ENCODE results near the gene BAHCC1.
A peak's percentile ranks its signal among the peaks of the same experiment; 100 is the strongest.

BAHCC1 gene

DNA sequence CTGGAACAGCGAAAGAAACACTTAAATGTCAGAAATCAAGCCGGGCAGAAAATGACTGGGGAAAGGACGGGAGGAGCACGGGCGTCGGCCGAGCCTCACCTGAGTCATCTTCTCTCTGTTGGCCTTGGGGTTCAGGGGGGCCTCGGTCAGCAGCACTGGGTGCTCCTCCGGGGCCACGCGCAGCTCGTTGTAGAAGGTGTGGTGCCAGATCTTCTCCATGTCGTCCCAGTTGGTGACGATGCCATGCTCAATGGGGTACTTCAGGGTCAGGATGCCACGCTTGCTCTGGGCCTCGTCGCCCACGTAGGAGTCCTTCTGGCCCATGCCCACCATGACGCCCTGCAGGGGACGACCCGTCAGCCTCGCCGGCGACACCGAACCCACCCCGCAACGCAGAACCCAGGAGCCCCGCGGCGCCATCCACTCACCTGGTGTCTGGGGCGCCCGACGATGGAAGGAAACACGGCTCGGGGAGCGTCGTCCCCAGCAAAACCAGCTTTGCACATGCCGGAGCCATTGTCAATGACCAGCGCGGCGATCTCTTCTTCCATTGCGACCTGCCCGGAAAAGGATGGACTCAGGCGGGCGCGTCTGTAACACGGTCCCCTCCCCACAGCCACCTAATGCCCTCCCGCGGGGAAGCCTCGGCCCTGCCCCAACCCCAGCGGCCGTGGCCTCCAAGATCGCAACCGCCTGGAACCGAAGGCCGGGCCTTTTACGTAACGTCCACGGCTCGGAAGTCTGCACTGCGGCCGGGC lies 116.7 kb downstream of the BAHCC1 start:
- DNase-seq (ENCODE audit: low spot score) = no peak
- peak; percentile 53 for FAIRE-seq

DNA sequence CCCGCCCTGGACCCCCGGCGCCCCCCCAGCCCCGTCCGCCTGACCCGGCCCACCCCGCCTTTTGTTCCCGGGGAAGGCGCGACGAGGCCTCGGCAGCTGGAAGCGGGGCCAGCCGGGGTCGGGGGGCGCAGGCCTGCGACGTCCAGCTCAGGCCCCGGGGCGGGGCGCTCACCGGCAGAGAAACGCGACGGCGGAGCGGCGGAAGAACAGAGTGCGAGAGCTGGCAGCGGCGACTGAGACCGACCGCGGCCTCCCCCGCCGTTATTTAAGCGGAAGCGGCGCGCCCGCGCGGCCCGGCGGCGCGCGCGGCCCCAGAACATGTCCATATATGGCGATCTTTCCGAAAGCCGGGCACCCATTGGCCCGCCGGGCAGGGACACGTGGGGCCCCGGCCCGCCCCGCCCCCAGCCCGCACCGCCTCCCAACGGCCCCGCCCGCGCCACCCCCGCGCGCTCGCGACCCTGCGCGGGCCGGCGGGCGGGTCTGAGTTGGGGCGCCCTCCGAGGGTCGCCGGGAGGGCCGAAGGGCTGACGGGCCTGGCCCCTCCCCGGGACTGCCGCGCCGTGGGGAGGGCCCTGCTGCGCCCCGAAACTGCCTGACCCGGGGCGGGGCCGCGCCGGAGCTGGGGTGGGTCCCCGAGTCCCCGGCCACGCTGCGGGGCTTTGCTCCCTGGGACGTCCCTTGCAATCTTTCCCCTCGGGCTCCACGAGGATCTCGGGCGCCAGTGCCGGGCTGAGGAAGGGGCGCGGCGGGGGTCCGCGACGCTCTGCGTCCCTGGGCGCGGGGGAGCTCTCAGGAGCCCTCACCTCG lies 117.5 kb downstream of the BAHCC1 start, which contains the start of gene ACTG1:
Gene ACTG1, minus strand, starts transcription at position 238 of the 810 bp plus-strand sequence. CDS start 445 bp downstream, outside the sequence.
- FAIRE-seq = no peak

DNA sequence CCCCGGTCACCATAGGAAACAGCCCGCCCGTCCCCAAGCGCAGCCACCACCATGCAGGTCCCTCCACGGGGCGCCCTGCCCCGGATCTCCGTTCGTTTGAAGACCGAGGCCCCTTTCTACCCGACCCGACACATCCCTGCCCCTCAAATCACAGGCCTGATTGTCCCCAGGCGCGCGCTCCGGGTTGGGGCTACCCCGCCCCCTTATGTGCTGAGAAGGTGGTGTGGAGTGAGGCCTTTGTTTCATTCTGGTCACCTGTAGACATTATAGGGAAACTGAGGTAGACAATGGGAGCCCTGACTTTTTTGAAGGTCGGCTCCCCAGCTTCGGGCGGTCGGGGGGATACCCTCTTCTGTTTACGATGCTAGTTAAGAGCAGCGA lies 118.1 kb downstream of the BAHCC1 start:
- FAIRE-seq (no peak), DNase-seq (ENCODE audit: low spot score) (peak; percentile 59)

More for the DNA sequence above, 117.5 kb downstream of the BAHCC1 start, which contains the start of gene ACTG1:
- DNase-seq (ENCODE audit: low spot score) = peak; percentile 99

DNA sequence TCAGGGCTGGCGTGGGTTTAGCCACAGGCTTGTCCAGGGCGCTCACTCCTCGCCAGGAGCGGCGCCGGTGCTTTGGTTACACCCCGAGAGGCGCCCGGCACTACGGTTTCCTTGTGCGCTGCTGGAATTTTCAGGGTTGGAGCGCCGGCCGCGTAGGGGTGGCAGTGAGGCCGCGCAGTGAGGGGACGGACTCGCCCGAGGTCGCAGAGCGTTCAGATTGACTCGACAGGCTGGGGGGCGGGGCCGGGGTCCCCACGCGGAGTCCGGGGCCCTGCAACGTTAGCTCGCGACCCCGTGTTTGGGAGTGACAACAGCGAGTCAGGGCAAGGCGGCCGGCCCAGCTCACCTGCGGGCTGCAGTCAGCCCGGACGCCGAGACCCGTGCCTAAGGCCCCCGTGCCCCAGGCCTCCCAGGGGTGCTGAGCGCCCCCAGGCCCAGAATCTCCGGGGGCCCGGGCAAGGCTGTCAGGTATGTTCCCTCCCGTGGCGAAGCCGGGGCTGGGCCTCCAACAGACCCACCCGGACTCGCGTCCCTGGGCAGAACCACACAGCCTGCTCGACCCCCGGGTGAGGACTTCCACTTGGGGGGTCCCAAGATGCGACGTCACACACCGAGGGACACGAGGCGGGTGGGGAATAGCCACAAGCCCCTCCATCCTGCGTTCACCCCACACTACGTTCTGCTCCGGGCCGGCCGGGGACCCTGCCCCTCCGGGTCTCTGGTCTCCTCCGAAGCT lies 118.7 kb downstream of the BAHCC1 start:
- FAIRE-seq (no peak), DNase-seq (ENCODE audit: low spot score) (peak; percentile 66)

DNA sequence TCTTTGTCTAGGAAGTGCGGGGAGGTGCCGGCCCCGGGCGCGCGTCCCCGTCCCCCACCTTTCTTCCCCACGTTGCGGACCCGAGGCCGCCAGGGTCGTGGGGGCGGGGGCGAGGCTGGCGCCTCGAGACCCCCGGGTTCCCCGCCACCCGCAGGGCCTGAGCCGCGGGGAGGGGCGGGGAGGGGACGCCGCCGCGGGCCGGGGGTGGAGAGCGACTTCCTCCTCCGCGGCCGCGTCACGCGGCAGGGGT lies 119.2 kb downstream of the BAHCC1 start:
- DNase-seq (ENCODE audit: low spot score) = no peak

DNA sequence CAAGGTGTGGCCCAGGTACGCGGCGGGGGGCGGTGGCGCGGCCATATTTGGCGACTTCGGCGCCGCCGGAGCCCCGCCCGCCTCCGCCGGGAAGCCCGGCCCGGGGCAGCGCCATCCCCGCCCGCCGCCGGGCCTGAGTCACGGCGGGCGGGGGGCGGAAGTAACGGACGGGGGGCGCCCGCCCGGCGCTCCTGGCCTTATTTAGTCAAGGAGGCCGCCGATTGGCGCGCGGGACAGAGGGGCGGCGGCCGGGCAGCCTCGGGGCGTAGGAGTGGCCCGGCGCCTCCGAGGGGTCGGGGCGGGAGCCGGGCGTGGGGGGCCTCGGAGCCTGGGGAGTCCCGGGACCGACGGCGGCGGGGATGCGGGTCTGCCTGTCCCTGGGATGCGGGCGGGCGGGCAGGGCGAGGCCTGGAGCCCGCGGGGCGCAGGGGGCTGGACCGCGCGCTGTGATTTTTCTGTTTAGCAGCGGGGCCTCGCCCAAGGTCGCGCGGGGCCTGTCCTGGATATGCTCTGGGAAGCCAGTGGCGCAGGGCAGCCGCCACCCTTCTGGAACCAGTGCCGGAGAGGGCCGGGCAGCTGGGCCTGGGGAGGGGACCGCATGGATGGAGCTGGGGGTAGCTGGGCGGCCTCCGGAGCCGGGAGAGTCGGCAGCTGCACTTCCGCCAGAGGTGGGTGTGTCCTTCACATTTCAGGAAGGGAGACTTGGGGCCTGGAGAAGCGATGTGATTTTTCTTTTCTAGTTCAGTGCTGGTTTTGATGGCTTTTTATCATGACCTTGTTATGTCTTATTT lies 119.7 kb downstream of the BAHCC1 start:
- DNase-seq (ENCODE audit: low spot score) (peak; percentile 73), FAIRE-seq (no peak)

More for the DNA sequence above, 119.2 kb downstream of the BAHCC1 start:
- peak; percentile 55 for FAIRE-seq

DNA sequence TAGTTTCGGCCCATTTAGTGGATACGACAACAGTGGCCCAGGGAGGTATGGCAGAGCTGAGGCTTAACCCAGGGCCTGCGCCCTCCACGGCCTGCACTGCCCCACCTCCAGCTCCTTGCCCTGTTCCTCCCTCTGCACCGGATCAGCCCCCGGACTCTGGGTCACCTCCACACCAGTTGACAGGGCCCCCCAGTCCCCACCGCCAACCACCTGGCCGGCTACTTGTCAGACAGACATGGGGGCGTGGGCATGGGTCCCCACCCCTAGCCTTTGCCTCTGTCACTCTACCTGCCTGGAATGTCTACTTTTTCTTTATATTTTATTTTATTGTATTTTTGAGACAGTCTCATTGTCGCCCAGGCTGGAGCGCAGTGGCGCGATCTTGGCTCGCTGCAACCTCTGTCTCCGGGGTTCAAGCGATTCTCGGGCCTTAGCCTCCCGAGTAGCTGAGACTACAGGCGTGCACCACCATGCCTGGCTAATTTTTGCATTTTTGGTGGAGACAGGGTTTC lies 120.3 kb downstream of the BAHCC1 start:
- FAIRE-seq (no peak), DNase-seq (ENCODE audit: low spot score) (no peak)
